Stimulated activated CD8-positive, alpha-beta memory T cell treated with anti-CD3 and anti-CD28 coated beads, Interleukin-4, amount 100 ng/mL, for 48 hours (primary cell): ENCODE data around the gene COL4A2.

Experiments used
- DNase-seq: peaks from one replicate; pipeline ENCODE4 v3.0.0-alpha.2; 2020

The COL4A2 gene

DNA sequence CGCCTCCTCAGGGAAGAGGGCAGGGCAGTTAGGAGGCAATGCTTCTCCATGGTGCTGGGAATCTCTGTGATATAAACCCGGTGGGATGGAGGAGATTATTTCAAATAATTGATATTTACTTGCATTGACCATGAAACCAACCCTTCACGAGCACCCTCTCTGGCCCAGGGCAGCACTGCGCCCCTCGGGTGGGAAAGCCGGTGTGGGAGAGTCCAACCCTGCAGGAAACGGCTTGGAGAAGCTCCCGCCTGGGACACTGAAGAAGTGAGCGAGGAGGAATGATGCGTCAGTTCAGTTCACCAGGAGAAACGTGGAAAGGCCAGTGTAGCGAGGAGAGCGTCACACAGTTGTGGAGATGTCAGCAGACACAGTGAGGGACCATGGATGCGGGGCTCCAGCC, 99.9 kb downstream of the COL4A2 start:
- no peak for DNase-seq

DNA sequence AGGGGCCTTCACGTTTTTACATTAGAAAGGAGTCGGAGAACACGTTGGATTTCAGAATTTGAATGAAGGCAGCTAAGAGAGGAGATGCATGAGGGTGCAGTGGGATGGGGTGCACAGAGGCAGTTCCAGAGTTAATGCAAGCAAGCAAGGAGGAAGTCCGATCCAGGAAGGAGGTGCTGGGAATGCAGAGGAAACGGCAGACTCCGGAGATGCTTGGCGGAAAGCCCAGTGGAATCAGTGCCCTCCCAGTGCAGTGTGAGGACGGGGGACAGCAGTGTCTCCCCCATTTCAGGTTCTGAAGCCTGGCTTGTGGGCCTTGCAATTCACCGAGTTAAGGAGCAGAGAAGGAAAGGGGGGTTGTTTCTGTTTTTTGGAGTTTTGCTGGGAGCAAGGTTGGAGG, 100.4 kb downstream of the COL4A2 start:
- no peak for DNase-seq

DNA sequence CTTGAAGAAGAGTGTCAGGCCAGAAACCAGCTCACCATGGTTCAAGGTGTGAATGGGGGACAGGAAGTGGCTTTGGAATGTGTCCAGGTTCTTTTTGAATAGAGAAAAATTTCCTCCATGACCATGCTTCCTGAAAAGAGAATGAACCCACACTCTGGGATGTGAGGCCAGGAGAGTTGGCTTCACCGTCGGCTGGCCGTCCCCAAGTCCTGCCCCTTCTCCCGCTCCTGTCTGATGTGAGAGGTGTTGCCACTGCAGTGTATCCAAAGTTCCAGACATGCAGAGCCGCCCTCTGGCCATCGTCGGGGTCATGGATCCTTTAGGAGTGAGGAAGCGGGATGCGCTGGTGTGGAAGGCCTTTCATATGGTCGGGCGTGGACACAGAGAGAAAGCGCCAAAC, 101.2 kb downstream of the COL4A2 start:
- DNase-seq, result no peak

- DNase-seq, result no peak
Observed at GRCh38 chr13:110409581-110409992, 102.5 kb downstream of the COL4A2 start.

GRCh38 chr13:110410000-110410399, 102.9 kb downstream of the COL4A2 start:
- no peak for DNase-seq

DNA sequence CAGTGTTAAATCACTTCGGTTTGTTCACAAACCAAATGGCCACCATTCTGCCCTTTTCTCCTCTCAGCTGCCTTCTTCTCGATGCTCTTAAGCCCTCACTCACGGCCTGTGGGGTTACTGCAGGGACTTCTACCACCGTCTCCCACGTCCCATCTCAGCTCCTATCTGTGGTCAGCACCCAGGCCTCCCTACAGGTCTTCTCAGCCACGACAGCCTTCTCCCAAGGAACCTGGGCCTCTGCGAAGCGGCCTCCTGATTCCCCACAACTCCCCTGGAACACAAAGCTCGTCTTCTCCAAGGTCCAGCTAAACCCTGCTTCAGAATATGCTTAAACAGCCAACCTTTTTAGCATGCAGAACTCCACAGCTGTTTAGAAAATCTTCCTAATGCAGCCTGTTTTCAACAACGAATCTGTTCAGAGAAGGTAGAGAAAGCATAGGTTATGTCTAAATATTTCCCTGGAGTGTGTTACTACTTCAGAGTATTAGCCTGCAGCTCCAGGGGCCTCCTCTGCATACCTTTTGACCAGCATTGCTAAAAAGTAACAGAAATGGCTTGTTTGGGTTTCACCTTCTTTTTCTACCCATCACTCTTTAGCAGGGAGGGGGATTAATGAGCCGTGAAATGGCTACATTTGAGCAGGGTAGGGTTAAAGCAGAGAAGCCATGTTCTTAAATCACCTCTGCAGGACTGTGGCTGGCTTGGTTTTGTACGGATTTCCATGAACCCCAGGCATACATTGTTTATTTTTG, 104.0 kb downstream of the COL4A2 start:
- no peak for DNase-seq

- no peak for DNase-seq
Observed at GRCh38 chr13:110411688-110412059, 104.6 kb downstream of the COL4A2 start.

DNA sequence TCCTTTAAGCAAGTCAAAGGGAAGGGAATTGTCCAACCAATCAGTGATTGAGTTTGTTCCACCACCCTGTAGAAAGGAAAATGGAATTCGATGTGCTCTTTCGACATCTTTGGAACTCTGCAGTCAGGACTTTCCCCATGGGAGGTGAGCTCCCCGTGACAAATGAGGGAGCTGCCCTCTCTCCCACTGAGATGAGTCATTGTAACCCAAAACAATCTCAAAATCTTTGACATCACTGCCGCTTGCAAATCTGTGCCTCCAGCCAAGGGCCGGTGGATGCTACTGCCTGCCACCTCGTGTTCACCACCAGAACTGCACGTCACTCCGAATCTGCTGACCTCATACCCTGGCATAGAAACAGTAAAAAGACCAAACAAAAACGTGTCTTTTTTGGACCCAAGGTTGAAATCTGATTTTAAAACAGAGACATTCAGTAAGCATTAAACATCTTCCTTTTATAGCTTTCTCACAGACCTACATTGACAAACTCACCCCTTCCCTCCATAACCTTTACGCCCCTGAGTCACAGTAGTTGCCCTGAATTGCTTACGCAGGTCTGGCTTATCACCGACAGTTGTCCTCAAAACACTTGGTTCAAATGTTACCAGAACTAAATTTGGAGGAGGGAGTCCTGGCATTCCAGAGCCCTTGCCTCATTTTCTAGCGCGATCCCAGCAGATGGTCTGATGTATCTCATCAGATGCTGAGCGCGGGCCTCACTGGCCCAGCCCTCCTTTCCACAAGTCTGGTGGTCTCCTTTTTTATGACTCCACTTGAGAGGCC, 105.2 kb downstream of the COL4A2 start:
- peak; percentile 80 for DNase-seq

DNA sequence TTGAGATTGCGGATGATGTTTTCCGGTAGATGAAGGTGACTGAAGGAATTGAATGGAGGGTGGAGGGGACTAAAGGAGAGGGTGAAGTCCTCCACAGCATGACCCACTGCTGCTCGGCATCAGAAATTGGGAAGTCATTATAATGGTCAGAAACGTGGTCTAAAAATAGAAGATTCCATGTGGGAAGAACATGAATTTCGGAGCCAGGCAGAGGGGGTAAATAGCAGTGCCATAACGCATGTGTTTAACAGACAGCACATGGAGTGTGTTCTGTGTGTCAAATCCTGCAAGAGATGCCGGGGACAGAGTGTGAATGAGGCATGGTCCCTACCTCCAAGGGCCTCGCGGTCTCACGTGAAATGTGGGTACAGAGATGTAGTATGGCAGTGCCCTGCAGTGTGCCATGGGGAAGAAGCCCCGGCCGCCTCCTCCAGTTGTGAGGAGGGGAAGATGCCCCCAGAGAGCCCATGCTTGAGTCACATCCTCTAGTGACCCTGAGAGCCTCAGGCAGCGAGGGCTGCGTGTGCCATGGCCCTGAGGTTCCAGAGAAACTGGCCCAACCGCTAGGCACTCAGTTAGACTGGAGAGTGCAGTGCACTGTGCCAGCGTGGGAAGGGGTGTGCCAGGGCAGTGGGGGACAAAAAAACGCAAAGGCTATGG, 106.1 kb downstream of the COL4A2 start:
- DNase-seq, result no peak

DNA sequence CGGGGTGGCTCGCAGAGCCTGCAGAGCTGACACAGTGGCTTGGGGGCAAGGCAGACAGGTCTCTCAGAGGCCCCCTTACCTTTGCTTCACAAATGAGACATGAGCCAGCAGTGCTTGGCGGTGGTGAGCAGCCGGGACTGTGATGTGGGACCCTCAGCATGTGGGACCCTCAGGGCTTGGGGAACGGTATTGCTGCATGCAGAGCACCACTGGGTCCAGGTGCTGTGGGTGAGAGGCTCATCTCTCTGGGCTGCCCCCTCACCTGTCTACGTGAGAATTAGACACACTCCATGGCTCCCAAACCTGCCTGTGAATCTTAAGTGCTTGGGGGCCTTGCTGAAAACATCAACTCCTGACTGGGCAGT, 106.6 kb downstream of the COL4A2 start:
- no peak for DNase-seq

GRCh38 chr13:110414283-110414682, 107.2 kb downstream of the COL4A2 start:
- DNase-seq, result no peak

DNA sequence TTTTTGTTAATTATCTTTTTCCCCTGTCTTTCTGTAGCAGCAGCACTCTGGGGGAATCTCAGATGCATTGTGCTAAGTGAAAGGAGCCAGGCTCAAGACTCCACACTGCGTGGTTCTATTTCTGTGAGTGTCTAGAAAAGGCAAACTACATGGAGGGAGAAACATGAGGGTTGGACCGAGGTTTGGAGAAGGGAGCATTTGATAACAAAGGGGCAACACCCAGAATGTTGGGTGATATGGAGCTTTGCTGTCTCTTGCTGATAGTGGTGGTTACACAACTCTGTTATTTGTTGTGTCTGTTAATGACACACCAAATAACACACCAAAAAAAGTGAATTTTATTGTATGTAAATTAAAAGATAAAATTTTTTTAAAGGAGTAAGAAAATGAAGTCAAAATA, 107.8 kb downstream of the COL4A2 start:
- no peak for DNase-seq

DNA sequence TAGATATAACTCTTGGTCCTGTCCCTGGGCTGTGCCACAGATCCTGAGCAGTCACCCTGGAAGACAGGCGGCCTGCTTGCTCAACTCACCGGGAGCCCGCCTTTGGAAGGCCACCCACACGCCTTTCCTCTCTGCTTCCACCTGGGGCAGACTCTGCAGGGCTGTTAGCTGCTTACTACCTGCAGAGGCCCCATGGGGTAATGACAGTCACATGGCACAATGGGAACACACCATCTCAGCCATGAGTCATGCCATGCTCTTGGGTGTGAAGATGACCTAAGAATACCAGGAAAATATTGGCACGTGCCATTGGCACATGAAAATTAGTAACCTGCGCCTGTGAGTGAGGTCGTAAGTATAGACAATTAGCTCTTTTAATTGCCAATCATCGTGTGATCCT, 108.6 kb downstream of the COL4A2 start:
- DNase-seq, result no peak

DNA sequence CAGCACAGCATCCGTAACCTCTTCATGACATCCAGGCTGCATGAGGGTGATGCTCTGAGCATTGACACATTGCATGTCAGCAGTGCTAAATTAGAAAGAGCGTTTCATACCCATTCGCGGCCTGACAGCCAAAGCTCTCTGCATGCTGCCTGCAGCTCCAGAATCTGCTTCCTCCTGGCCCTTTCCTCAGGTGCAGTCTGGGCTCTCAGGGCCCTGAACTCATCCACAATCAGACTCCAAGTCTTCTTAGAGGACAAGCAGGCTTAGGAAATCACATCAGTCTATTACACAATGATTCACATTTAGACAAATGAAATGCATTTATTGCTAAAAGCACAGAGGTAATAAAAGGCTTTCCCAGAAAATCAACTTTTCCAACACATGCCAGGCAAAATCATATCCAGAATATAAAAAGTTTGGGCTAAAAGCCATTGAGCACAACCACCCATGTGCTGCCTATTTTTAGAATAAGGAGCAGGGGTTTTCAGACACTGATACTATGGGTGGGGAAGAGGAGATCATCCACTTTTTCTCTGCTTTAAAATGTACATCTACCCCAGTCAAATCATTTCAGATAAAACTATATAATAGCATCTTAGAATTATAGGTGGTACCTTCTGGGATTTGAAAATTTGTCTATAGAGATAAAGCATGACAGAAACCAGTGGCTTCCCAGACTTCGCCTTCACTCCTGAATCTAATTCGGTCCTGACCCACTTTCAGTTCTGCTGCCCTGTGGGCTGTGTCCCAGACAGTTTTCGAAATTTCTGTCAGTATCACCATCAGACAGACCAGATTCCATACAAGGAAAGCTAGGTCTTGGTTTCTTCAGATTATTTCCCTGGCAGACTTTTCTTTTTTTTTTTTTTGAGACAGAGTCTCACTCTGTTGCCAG, 109.3 kb downstream of the COL4A2 start:
- no peak for DNase-seq

DNA sequence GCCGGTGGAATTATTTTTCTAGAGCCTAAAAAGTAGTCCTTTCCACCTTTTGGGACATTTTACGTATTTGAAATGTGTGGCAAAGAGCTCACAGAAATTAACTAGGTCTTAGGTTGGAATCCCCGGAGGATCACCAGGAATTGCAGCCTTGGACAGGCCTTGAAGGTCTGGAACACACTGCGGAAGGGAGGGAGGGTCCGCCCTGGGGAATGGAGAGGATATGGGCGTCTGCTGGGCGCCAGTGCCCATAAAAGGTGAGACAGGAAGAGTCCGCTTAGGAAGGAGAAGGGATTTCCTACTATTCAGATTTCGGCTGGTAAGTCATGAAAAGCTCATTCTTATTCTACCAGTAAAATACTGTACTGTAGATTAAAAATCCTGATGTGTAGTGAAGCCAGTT, 111.9 kb downstream of the COL4A2 start:
- DNase-seq, result no peak

DNA sequence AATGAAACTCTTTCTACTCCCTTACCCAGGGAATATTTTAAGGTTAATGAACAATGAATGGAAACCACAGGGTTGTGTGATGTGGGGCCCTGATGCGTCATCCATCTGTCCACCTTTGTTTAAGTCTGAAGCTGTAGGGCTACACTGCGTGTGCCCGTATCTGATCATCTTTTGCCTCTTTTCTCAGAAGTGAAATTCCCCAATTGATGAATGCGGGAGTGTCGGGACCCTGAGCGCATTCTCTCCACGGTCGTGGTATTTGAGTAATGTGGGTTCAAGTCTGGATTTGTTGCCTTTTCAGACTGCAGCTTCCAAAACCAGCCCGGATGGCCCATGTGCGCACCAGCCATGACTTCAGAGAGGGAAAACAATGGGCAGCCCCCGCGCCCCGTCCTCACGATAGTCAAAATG, 112.3 kb downstream of the COL4A2 start:
- DNase-seq, result no peak

GRCh38 chr13:110419946-110420345, 112.9 kb downstream of the COL4A2 start:
- DNase-seq, result no peak

DNA sequence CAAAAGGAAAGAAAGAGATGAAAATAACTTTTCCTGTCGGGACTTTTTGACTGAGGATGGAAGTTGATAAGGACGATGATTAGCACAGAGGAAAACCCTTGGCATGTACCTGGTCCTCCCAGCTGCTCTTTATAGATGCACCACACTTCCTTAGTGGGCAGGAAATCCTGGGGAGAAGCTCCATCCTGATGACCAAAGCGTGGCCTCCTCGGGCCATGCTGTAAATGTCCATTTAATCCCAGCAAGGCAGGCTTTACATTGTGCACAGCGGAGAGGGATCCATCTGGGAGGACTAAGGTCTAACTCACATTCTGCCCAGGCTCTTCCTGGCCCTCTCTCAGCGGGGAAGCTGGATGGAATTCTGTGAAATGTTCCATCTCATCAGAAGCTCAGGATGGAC, 113.5 kb downstream of the COL4A2 start:
- no peak for DNase-seq

DNA sequence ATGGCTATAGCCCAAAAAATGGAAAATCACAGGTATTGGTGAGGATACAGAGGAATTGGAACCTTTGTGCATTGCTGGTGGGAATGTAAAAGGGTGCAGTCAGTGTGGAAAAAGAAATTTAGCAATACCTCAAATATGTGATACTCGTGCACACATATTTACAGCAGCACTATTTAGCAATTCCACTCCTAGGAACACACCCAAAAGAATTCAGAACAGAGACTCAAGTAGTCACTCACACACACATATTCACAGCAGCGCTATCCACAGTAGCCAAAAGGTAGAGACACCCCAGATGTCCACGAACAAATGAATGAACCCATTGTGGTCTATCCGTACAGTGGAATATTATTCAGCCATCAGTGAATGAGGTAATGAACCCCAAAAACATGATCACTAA, 114.0 kb downstream of the COL4A2 start:
- DNase-seq, result no peak

GRCh38 chr13:110421696-110422385, 114.8 kb downstream of the COL4A2 start:
- no peak for DNase-seq

- DNase-seq, result no peak
Observed at GRCh38 chr13:110422913-110423688, 116.0 kb downstream of the COL4A2 start.
